Gastrocnemius medialis (tissue), 4 donors: Measurements from ENCODE around the gene FMR1NB. TPM values are rescaled to one million over a fixed set of nuclear protein-coding genes. Genes with fewer than 3 reads are reported as not detected.

Experiments
- ATAC-seq, 2 donors: fragments of 150-250 bp; one replicate each; pipeline ENCODE4 v1.9.1; 2016
- DNase-seq, 2 donors: peaks; one replicate each; pipeline ENCODE4 v3.0.0-alpha.2; 2019
- H3K27ac ChIP-seq, 4 donors: fragments of 200-600 bp; sonication (generic); 1 replicate in 1 of 4; 2 replicates in 3 of 4; pipeline ENCODE4 v1.5.1; 2016 to 2018; ENCODE audit warnings: mild to moderate bottlenecking in 2 of 4, moderate library complexity in 1 of 4
- H3K27me3 ChIP-seq, 3 donors: fragments of 200-600 bp; sonication (generic) in 2 of 3; 1 replicate in 1 of 3; 2 replicates in 2 of 3; pipeline versions ENCODE4 v1.5.1 to v1.6.0; 2016 to 2019; ENCODE audit warnings: mild to moderate bottlenecking in 1 of 3, moderate library complexity in 1 of 3
- H3K36me3 ChIP-seq, 2 donors: fragments of 200-600 bp; sonication (generic) in 1 of 2; one replicate each; pipeline ENCODE4 v1.5.1; 2017 to 2018
- H3K4me1 ChIP-seq, 2 donors: fragments of 200-600 bp; sonication (generic) in 1 of 2; one replicate each; pipeline ENCODE4 v1.5.1; 2016 to 2017; ENCODE audit warnings: mild to moderate bottlenecking in 2 of 2
- H3K4me3 ChIP-seq, 4 donors: fragments of 200-600 bp; sonication (generic) in 3 of 4; 1 replicate in 1 of 4; 2 replicates in 3 of 4; pipeline ENCODE4 v1.5.1; 2016 to 2019; ENCODE audit warnings: mild to moderate bottlenecking in 2 of 4
- H3K9me3 ChIP-seq, 3 donors: fragments of 200-600 bp; sonication (generic) in 2 of 3; 1 replicate in 1 of 3; 2 replicates in 2 of 3; pipeline ENCODE4 v1.5.1; 2016 to 2019
- POLR2A ChIP-seq, 2 donors: fragments of 450-650 bp; IDR thresholded peaks; one replicate each; pipeline ENCODE4 v1.6.1; 2017; ENCODE audit warnings: antibody characterized with exemption in 2 of 2, mild to moderate bottlenecking in 2 of 2, moderate library complexity in 2 of 2
- in situ Hi-C, 4 donors: fragments of 200-750 bp; cut with MboI; loops; one replicate each; pipeline versions ENCODE4 v1.15.0 to v1.8.0; 2017; ENCODE audit warnings: low sequenced_read_pairs in 4 of 4
- intact Hi-C: fragments of 100-400 bp; cut with DNase I; formaldehyde crosslinking; loops from one replicate; pipeline ENCODE4 v1.15.1; 2023; ENCODE audit warnings: low total_unique reads
- total RNA-seq, 4 donors: library from RNA; depleted of rRNA; stranded (reverse); fragments of >200 nt; gene quantifications; one replicate each; pipeline versions ENCODE4 v1.1.0 to v1.2.3, GENCODE V29; 2016
- TF ChIP-seq, protein P1 (sequence below), 5 experiments: fragments of 450-650 bp in 3 of 5; fragments of 200-600 bp in 2 of 5; sonication (generic) in 2 of 5; IDR thresholded peaks in 4 of 5; conservative IDR thresholded peaks in 1 of 5; 1 replicate in 4 of 5; 2 replicates in 1 of 5; pipeline ENCODE4 v1.5.1; 2016 to 2019; ENCODE audit warnings: antibody characterized with exemption in 5 of 5, mild to moderate bottlenecking in 3 of 5, moderate library complexity in 3 of 5

The FMR1NB gene
- total RNA-seq, 4 donors from 2014 or later = not detected

GRCh38 chrX:147960722-147961121 lies 20.4 kb upstream of the FMR1NB start:
- ATAC-seq (no peak), DNase-seq (no peak)
- in situ Hi-C loops = no loop called here
- intact Hi-C loops = no loop called here
- no peaks in the 10 kb centered on the region for H3K27me3 ChIP-seq
- no peaks in the 10 kb centered on the region for H3K4me1 ChIP-seq
- H3K4me3 ChIP-seq = no peak overlapping the region
- TF ChIP-seq POLR2A (IDR thresholded peaks at IDR 0.05) = no peak
- TF ChIP-seq, protein P1, sequence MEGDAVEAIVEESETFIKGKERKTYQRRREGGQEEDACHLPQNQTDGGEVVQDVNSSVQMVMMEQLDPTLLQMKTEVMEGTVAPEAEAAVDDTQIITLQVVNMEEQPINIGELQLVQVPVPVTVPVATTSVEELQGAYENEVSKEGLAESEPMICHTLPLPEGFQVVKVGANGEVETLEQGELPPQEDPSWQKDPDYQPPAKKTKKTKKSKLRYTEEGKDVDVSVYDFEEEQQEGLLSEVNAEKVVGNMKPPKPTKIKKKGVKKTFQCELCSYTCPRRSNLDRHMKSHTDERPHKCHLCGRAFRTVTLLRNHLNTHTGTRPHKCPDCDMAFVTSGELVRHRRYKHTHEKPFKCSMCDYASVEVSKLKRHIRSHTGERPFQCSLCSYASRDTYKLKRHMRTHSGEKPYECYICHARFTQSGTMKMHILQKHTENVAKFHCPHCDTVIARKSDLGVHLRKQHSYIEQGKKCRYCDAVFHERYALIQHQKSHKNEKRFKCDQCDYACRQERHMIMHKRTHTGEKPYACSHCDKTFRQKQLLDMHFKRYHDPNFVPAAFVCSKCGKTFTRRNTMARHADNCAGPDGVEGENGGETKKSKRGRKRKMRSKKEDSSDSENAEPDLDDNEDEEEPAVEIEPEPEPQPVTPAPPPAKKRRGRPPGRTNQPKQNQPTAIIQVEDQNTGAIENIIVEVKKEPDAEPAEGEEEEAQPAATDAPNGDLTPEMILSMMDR (IDR thresholded peaks at IDR 0.05 in 4 of 5, conservative IDR thresholded peaks at IDR 0.05 in 1 of 5) = no peak
- H3K27ac ChIP-seq = no peak overlapping the region
- H3K9me3 ChIP-seq = no peaks in the 10 kb centered on the region
- no peaks in the 10 kb centered on the region for H3K36me3 ChIP-seq

DNA sequence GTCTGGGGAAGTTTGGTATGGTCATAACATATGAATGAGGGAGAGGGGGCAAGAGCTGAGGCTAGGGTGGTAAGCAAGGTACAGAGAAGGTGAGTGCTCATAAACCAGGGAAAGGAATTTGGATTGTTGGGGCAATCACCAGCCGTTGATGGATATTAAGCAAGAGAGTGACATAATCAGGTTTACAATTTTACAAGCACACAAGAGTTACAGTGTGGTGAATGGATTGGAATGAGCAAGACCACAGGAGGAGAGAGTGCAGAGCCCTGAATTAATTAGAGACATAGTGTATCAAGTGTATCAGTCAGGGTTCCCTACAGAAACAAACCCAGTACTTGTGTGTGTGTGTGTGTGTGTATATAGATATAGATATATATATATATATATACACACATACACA lies 18.7 kb upstream of the FMR1NB start:
- in situ Hi-C loops (no loop called here), intact Hi-C loops (no loop called here)
- no peak for TF ChIP-seq POLR2A (IDR thresholded peaks at IDR 0.05)
- TF ChIP-seq, protein P1 (IDR thresholded peaks at IDR 0.05 in 4 of 5, conservative IDR thresholded peaks at IDR 0.05 in 1 of 5) = no peak
- Histone ChIP-seq H3K27me3 (no peaks in the 10 kb centered on the region), H3K27ac (no peak overlapping the region), H3K4me1 (no peaks in the 10 kb centered on the region), H3K4me3 (no peak overlapping the region), H3K9me3 (no peaks in the 10 kb centered on the region), H3K36me3 (no peaks in the 10 kb centered on the region)
- no peak for DNase-seq
- no peak for ATAC-seq

GRCh38 chrX:147978931-147979330 lies 2.2 kb upstream of the FMR1NB start:
- DNase-seq = no peak
- H3K27me3 ChIP-seq = no peaks in the 10 kb centered on the region
- no peaks in the 10 kb centered on the region for H3K4me1 ChIP-seq
- ATAC-seq = no peak
- TF ChIP-seq POLR2A (IDR thresholded peaks at IDR 0.05) = no peak
- TF ChIP-seq, protein P1 (IDR thresholded peaks at IDR 0.05 in 4 of 5, conservative IDR thresholded peaks at IDR 0.05 in 1 of 5) = no peak
- intact Hi-C loops (no loop called here), in situ Hi-C loops (loop anchor here in 1 of 4 donors (25.0 kb wide), 1 partner anchor 92 kb away; no protein-coding TSS in a partner anchor)
- no peak overlapping the region for H3K4me3 ChIP-seq
- H3K9me3 ChIP-seq = no peaks in the 10 kb centered on the region
- H3K36me3 ChIP-seq = no peaks in the 10 kb centered on the region
- no peak overlapping the region for H3K27ac ChIP-seq

- Histone ChIP-seq H3K4me1 (no peaks in the 10 kb centered on the region), H3K9me3 (no peaks in the 10 kb centered on the region), H3K4me3 (no peak overlapping the region), H3K27ac (no peak overlapping the region), H3K36me3 (no peaks in the 10 kb centered on the region), H3K27me3 (no peaks in the 10 kb centered on the region)
- in situ Hi-C loops (no loop called here), intact Hi-C loops (no loop called here)
- TF ChIP-seq POLR2A (IDR thresholded peaks at IDR 0.05) = no peak
- TF ChIP-seq, protein P1 (IDR thresholded peaks at IDR 0.05 in 4 of 5, conservative IDR thresholded peaks at IDR 0.05 in 1 of 5) = no peak
- ATAC-seq (no peak), DNase-seq (no peak)
These were observed 39.2 kb downstream of the FMR1NB start for GRCh38 chrX:148020329-148020728.
